ENCODE data around the gene CD19.

- TF ChIP-seq CTCF (IDR thresholded peaks at IDR 0.05) (no peak), POLR2A (IDR thresholded peaks at IDR 0.05) (no peak)
Measured at GRCh38 chr16:28913946-28914724, 17.6 kb upstream of the CD19 start.
